CD4-positive, alpha-beta memory T cell (primary cell): ENCODE results near the gene EIF2S2. TPM values are rescaled to one million over a fixed set of nuclear protein-coding genes. Genes with fewer than 3 reads are reported as not detected.
A peak's percentile ranks its signal among the peaks of the same experiment; 100 is the strongest.

Source experiments
- CTCF ChIA-PET: fragments of 350-600 bp; sonication (Branson Sonifier 250); formaldehyde crosslinking; loops from one replicate; lab custom pipeline; 2021; ENCODE audit warnings: inconsistent platforms; ENCODE audit not compliant: partially characterized antibody; lab: Charles Lee
- POLR2A ChIA-PET: fragments of 350-600 bp; sonication (Branson Sonifier 250); formaldehyde crosslinking; loops from one replicate; lab custom pipeline; 2021; ENCODE audit not compliant: partially characterized antibody; lab: Charles Lee
- DNase-seq, 5 donors: peaks; one replicate each; pipeline versions ENCODE4 v3.0.0 to v3.0.0-alpha.2; 2020 to 2022; ENCODE audit warnings: mixed read lengths in 1 of 5
- H3K27ac ChIP-seq: one replicate; pipeline ENCODE4 v1.7.0; 2013; ENCODE audit warnings: low read depth, low read length
- H3K27me3 ChIP-seq: 2 replicates; pipeline ENCODE4 v1.7.0; 2013; ENCODE audit warnings: mild to moderate bottlenecking, low read length, moderate library complexity; ENCODE audit not compliant: insufficient read depth
- H3K36me3 ChIP-seq: 2 replicates; pipeline ENCODE4 v1.7.0; 2013; ENCODE audit warnings: mild to moderate bottlenecking, low read length, moderate library complexity; ENCODE audit not compliant: insufficient read depth
- H3K4me1 ChIP-seq: 2 replicates; pipeline ENCODE4 v1.7.0; 2013; ENCODE audit warnings: mild to moderate bottlenecking, low read length, moderate library complexity; ENCODE audit not compliant: insufficient read depth
- H3K4me3 ChIP-seq, 2 donors: one replicate each; pipeline ENCODE4 v1.7.0; 2013; ENCODE audit warnings: low read length in 2 of 2, mild to moderate bottlenecking in 1 of 2
- H3K9me3 ChIP-seq, 2 donors: one replicate each; pipeline ENCODE4 v1.7.0; 2013; ENCODE audit warnings: low read length in 2 of 2, control low read depth in 1 of 2; ENCODE audit not compliant: control insufficient read depth in 1 of 2
- H3K27ac Mint-ChIP-seq, 7 donors: one replicate each; pipeline ENCODE4 v1.8.0; 2020 to 2021; ENCODE audit warnings: mixed read lengths in 7 of 7, mild to moderate bottlenecking in 6 of 7, inconsistent platforms in 3 of 7, moderate library complexity in 3 of 7
- H3K27me3 Mint-ChIP-seq, 2 donors: one replicate each; pipeline ENCODE4 v1.8.0; 2020 to 2021; ENCODE audit warnings: mixed read lengths in 2 of 2
- H3K36me3 Mint-ChIP-seq, 2 donors: one replicate each; pipeline ENCODE4 v1.8.0; 2020 to 2021; ENCODE audit warnings: mixed read lengths in 2 of 2, inconsistent platforms in 1 of 2, mild to moderate bottlenecking in 1 of 2
- H3K4me1 Mint-ChIP-seq, 4 donors: one replicate each; pipeline ENCODE4 v1.8.0; 2020 to 2021; ENCODE audit warnings: mixed read lengths in 4 of 4, mild to moderate bottlenecking in 1 of 4
- H3K4me3 Mint-ChIP-seq, 8 donors: one replicate each; pipeline ENCODE4 v1.8.0; 2020 to 2021; ENCODE audit warnings: mixed read lengths in 8 of 8, mild to moderate bottlenecking in 7 of 8, moderate library complexity in 6 of 8, inconsistent platforms in 3 of 8
- H3K9me3 Mint-ChIP-seq, 8 donors: one replicate each; pipeline ENCODE4 v1.8.0; 2020 to 2021; ENCODE audit warnings: mixed read lengths in 8 of 8, mild to moderate bottlenecking in 5 of 8, inconsistent platforms in 3 of 8, moderate library complexity in 1 of 8
- intact Hi-C: fragments of 100-400 bp; cut with micrococcal nuclease; formaldehyde crosslinking; loops from one replicate; pipeline ENCODE4 v1.15.1; 2023
- polyA plus RNA-seq, 2 donors: library from polyadenylated mRNA; unstranded; fragments of 300-500 nt; fragmentation: Illumina TruSeq; gene quantifications; one replicate each; pipeline ENCODE4 v1.2.3, GENCODE V29; 2021
- total RNA-seq, 2 experiments: library from RNA; stranded (reverse); gene quantifications; one replicate each; pipeline ENCODE4 v1.2.3, GENCODE V29; 2021

EIF2S2 gene
- total and polyA plus RNA-seq, 4 experiments from 2014 or later = 26.3 to 53.1 (median 43.1) TPM

DNA sequence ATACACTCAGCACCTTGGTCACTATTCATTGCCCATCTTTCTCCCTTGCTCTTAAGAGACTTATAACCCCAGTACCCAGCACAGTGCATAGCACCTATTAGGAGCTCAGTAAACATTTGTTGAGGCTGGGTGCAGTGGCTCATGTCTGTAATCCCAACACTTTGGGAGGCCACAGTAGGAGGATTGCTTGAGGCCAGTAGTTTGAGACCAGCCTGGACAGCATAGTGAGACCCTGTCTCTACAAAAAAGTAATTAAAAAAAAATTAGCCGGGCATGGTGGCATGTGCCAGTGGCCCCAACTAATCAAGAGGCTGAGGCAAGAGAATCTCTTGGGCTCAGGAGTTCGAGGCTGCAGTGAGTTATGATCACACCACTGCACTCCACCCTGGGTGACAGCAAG lies 8.2 kb upstream of the EIF2S2 start:
- POLR2A ChIA-PET = interaction anchor here (1.0 kb wide), 1 partner anchor 9 kb away, joined by 3 read pairs; no protein-coding TSS in a partner anchor
- no peak overlapping the region for H3K27ac ChIP-seq
- DNase-seq = no peak
- CTCF ChIA-PET = interaction anchor here (3.4 kb wide), 1 partner anchor 9 kb away, joined by 12 read pairs; no protein-coding TSS in a partner anchor
- peaks cover 2 to 6% of the 10 kb centered on the region in 2 donors for H3K27me3 Mint-ChIP-seq
- H3K4me1 Mint-ChIP-seq = no peaks in the 10 kb centered on the region
- no peaks in the 10 kb centered on the region for H3K9me3 ChIP-seq
- intact Hi-C loops = no loop called here
- H3K9me3 Mint-ChIP-seq = no peaks in the 10 kb centered on the region
- H3K4me1 ChIP-seq = no peaks in the 10 kb centered on the region
- H3K27ac Mint-ChIP-seq = no peak overlapping the region
- no peaks in the 10 kb centered on the region for H3K27me3 ChIP-seq
- no peak overlapping the region for H3K4me3 ChIP-seq
- no peaks in the 10 kb centered on the region for H3K36me3 ChIP-seq
- H3K36me3 Mint-ChIP-seq = no peaks in the 10 kb centered on the region
- no peak overlapping the region for H3K4me3 Mint-ChIP-seq

GRCh38 chr20:34115232-34115631 lies 3.2 kb upstream of the EIF2S2 start:
- CTCF ChIA-PET = no interaction called here
- no peak overlapping the region for H3K27ac ChIP-seq
- peaks cover 0 to 2% of the 10 kb centered on the region in 2 donors for H3K27me3 Mint-ChIP-seq
- H3K9me3 ChIP-seq = no peaks in the 10 kb centered on the region
- H3K4me1 Mint-ChIP-seq = peaks cover 11 to 22% (median 13%) of the 10 kb centered on the region in 4 donors
- POLR2A ChIA-PET = no interaction called here
- peaks cover 0 to 5% (median 0%) of the 10 kb centered on the region in 8 donors for H3K9me3 Mint-ChIP-seq
- DNase-seq = no peak
- H3K4me3 Mint-ChIP-seq = no peak overlapping the region
- H3K36me3 Mint-ChIP-seq = peaks cover 2 to 19% of the 10 kb centered on the region in 2 donors
- peak overlapping the region in 1 of 7 donors; percentile 38 for H3K27ac Mint-ChIP-seq
- no peaks in the 10 kb centered on the region for H3K27me3 ChIP-seq
- intact Hi-C loops = no loop called here
- peaks cover 14% of the 10 kb centered on the region for H3K4me1 ChIP-seq
- no peak overlapping the region for H3K4me3 ChIP-seq
- H3K36me3 ChIP-seq = no peaks in the 10 kb centered on the region

- Histone ChIP-seq H3K4me3 (no peak overlapping the region), H3K4me1 (peaks cover 18% of the 10 kb centered on the region), H3K27ac (no peak overlapping the region), H3K36me3 (no peaks in the 10 kb centered on the region), H3K9me3 (no peaks in the 10 kb centered on the region), H3K27me3 (no peaks in the 10 kb centered on the region)
- H3K9me3 Mint-ChIP-seq = peaks cover 0 to 5% (median 0%) of the 10 kb centered on the region in 8 donors
- H3K4me1 Mint-ChIP-seq = peaks cover 14 to 26% (median 16%) of the 10 kb centered on the region in 4 donors
- H3K36me3 Mint-ChIP-seq = peaks cover 4 to 21% of the 10 kb centered on the region in 2 donors
- H3K4me3 Mint-ChIP-seq = peak overlapping the region in 4 of 8 donors; percentile 0 to 50 (median 28)
- ChIA-PET POLR2A (no interaction called here), CTCF (no interaction called here)
- H3K27me3 Mint-ChIP-seq = peaks cover 0 to 2% of the 10 kb centered on the region in 2 donors
- no peak for DNase-seq
- intact Hi-C loops = loop anchor here (5.0 kb wide), 2 partner anchors 187 to 673 kb away; partner anchors contain the start of genes AHCY and SNTA1
- H3K27ac Mint-ChIP-seq = peak overlapping the region in 2 of 7 donors; percentile 25 to 38
These were observed 2.8 kb upstream of the EIF2S2 start for GRCh38 chr20:34114809-34115208.

GRCh38 chr20:34112600-34113101 lies 608 bp upstream of the EIF2S2 start:
- peak overlapping the region; percentile 90 to 99 (median 94) for H3K4me3 Mint-ChIP-seq
- H3K27ac Mint-ChIP-seq = peak overlapping the region; percentile 91 to 99 (median 96)
- H3K27me3 Mint-ChIP-seq = no peaks in the 10 kb centered on the region
- DNase-seq = peak in 1 of 5 donors; percentile 39
- H3K4me3 ChIP-seq = peak overlapping the region; percentile 62 to 94
- CTCF ChIA-PET = interaction anchor here (0.7 to 1.8 kb wide), 9 partner anchors 16 to 591 kb away, joined by 3 to 6 read pairs (median 3); partner anchors contain the start of gene TP53INP2
- no peaks in the 10 kb centered on the region for H3K9me3 ChIP-seq
- peaks cover 8% of the 10 kb centered on the region for H3K36me3 ChIP-seq
- POLR2A ChIA-PET = interaction anchor here (0.8 to 3.0 kb wide), 33 partner anchors 9 to 1842 kb away, joined by 3 to 71 read pairs (median 5); partner anchors contain the start of genes ACTL10, AHCY, CBFA2T2 and CHMP4B
- intact Hi-C loops = loop anchor here (1.0 to 5.0 kb wide), 7 partner anchors 16 to 670 kb away; partner anchors contain the start of genes AHCY, CHMP4B, RALY and SNTA1
- peaks cover 4 to 35% of the 10 kb centered on the region in 2 donors for H3K36me3 Mint-ChIP-seq
- peak overlapping the region; percentile 95 for H3K27ac ChIP-seq
- peaks cover 40% of the 10 kb centered on the region for H3K4me1 ChIP-seq
- peaks cover 27 to 45% (median 34%) of the 10 kb centered on the region in 4 donors for H3K4me1 Mint-ChIP-seq
- no peaks in the 10 kb centered on the region for H3K27me3 ChIP-seq
- peaks cover 0 to 5% (median 0%) of the 10 kb centered on the region in 8 donors for H3K9me3 Mint-ChIP-seq

- ChIA-PET CTCF (no interaction called here), POLR2A (interaction anchor here (0.6 to 3.0 kb wide), 9 partner anchors 11 to 667 kb away, joined by 4 to 71 read pairs (median 13); partner anchors contain the start of genes ACTL10, CHMP4B, PXMP4 and RALY)
- Mint-ChIP-seq H3K27ac (peak overlapping the region; percentile 86 to 99 (median 96)), H3K36me3 (peaks cover 4 to 42% of the 10 kb centered on the region in 2 donors), H3K9me3 (peaks cover 0 to 5% (median 0%) of the 10 kb centered on the region in 8 donors), H3K27me3 (no peaks in the 10 kb centered on the region), H3K4me1 (peaks cover 34 to 59% (median 45%) of the 10 kb centered on the region in 4 donors), H3K4me3 (peak overlapping the region; percentile 90 to 99 (median 94))
- peaks cover 56% of the 10 kb centered on the region for H3K4me1 ChIP-seq
- peaks cover 8% of the 10 kb centered on the region for H3K36me3 ChIP-seq
- peak in 4 of 5 donors; percentile 10 to 27 (median 18) for DNase-seq
- H3K9me3 ChIP-seq = no peaks in the 10 kb centered on the region
- H3K4me3 ChIP-seq = peak overlapping the region; percentile 92 to 94
- intact Hi-C loops = loop anchor here (5.0 kb wide), 2 partner anchors 191 to 669 kb away; partner anchors contain the start of genes AHCY and SNTA1
- H3K27me3 ChIP-seq = no peaks in the 10 kb centered on the region
- peak overlapping the region; percentile 95 for H3K27ac ChIP-seq
These were observed 1.1 kb downstream of the EIF2S2 start for GRCh38 chr20:34110745-34111641.

- Mint-ChIP-seq H3K27me3 (no peaks in the 10 kb centered on the region), H3K4me3 (peak overlapping the region; percentile 90 to 99 (median 94)), H3K4me1 (peaks cover 40 to 68% (median 52%) of the 10 kb centered on the region in 4 donors), H3K27ac (peak overlapping the region; percentile 86 to 99 (median 96)), H3K36me3 (peaks cover 8 to 49% of the 10 kb centered on the region in 2 donors), H3K9me3 (peaks cover 0 to 5% (median 0%) of the 10 kb centered on the region in 8 donors)
- intact Hi-C loops = loop anchor here (5.0 kb wide), 2 partner anchors 192 to 668 kb away; partner anchors contain the start of genes AHCY and SNTA1
- peak overlapping the region; percentile 92 to 94 for H3K4me3 ChIP-seq
- no peak for DNase-seq
- CTCF ChIA-PET = no interaction called here
- H3K27ac ChIP-seq = peak overlapping the region; percentile 95
- H3K9me3 ChIP-seq = no peaks in the 10 kb centered on the region
- peaks cover 11% of the 10 kb centered on the region for H3K36me3 ChIP-seq
- H3K4me1 ChIP-seq = peaks cover 64% of the 10 kb centered on the region
- H3K27me3 ChIP-seq = no peaks in the 10 kb centered on the region
- POLR2A ChIA-PET = interaction anchor here (2.4 kb wide), 1 partner anchor 17 kb away, joined by 14 read pairs; no protein-coding TSS in a partner anchor
These were observed 1.9 kb downstream of the EIF2S2 start for GRCh38 chr20:34110025-34110744.
